HG03571 (cell line): ENCODE results near the gene ARID1B.
"Not testable (repeated sequence)": the region's sequence is repeated elsewhere in the genome, so short reads cannot be mapped to it uniquely, and the experiment has no call there.

Source experiments
- ATAC-seq: cut with Tn5 transposase; IDR thresholded peaks from one replicate; pipeline ENCODE4 v1.9.1; 2021; ENCODE audit not compliant: unreplicated experiment

ARID1B gene

GRCh38 chr6:157038610-157039009 lies 261.4 kb downstream of the ARID1B start:
- no peak for ATAC-seq

DNA sequence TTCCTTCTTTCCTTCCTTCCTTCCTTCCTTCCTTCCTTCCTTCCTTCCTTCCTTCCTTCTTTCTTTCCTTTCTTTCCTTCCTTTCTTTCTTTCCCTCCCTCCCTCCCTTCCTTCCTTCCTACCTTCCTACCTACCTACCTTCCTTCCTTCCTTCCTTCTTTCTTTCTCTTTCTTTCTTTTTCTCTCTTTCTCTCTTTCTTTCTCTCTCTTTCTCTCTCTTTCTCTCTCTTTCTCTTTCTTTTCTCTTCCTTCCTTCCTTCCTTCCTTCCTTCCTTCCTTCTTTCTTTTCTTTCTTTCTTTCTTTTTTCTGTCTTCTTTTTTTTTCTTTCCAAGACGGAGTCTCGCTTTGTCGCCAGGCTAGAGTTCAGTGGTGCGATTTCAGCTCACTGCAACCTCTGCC lies 262.5 kb downstream of the ARID1B start:
- not testable (repeated sequence) for ATAC-seq

DNA sequence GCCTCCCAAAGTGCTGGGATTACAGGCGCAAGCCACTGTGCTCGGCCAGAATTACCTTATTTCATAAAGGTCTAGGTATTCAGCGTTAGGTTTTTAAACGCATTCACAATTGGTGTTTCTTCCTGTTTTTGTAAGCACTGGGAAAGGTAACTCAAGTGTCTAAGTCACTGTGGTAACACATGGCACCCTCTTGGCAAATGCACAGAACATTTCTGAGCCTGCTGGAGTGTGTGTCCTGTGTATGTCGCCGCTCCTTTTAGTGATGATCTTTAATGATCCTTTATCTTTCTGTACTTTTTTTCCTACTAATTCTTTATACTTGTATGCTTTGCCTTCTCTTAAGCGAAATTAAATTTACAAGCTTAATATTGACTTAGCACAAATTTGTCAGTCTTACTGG lies 263.0 kb downstream of the ARID1B start:
- no peak for ATAC-seq

DNA sequence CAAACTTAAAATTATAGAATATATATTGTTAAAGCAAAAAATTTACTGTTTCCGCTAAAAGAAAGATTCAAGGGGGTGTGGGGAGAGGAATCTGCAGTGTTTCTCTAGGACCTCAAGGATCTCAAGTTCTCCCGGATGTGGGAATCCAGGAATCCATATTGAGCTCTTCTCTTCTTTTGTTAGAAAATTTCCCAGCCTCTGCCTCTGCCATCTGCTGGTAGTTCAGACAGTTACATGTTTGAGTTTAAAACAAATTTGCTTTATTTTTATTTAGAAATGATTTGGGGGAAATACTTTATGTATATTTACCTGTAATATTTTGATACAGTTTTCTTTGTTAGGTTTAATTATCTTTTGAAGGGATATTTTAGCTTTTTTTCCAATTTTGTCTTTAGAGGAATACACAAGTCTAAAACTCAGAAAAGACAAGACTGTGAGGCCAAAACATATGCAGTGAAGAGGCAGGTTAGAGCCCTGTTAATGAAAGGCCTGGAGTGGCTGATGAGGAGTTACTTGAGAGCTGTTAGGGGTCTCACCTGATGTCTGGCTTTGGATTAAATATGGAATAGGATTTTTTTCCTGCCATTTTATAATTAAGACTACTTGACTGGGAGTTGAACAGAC lies 268.8 kb downstream of the ARID1B start:
- no peak for ATAC-seq

DNA sequence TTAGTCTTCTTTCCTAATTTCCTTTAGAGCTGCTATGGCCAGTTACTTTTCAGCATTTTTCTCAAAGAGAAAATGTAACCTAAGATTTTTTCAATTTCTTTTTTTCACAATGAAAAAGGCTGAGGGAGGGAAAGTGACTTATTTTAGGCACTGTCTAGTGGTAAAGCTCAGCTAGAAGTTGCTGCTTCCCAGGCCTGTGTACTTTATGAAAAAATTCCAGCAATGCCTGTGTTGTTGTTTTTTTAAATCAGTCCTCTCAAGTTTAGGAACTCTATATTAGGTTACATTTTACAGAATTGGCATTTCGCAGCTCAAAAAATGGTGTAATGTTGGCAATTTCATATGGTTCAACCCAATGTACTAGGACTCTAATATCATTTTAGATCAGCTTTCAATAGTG lies 269.6 kb downstream of the ARID1B start:
- ATAC-seq: no peak

DNA sequence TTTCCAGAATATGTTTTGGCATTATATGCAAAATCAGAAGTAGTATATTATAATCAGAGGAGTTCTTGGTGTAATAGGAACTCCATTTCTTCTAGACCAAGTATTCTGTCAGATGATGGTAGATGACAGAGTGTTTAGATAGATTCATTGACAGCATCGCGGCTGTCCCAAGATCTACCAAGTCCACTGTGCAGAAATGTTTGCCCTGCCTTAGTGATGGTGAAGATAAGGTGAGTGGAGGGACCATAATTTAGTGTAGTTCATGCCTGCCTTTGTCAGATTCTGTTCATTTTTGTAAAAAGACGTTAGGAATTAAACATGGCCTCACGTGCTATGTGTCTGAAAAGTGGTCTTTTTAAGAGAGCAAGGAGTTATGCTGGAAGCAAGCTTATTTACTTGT lies 270.1 kb downstream of the ARID1B start:
- no peak for ATAC-seq

- ATAC-seq: no peak
Measured at GRCh38 chr6:157047951-157048350, 270.8 kb downstream of the ARID1B start.

GRCh38 chr6:157049133-157049532 lies 272.0 kb downstream of the ARID1B start:
- no peak for ATAC-seq

DNA sequence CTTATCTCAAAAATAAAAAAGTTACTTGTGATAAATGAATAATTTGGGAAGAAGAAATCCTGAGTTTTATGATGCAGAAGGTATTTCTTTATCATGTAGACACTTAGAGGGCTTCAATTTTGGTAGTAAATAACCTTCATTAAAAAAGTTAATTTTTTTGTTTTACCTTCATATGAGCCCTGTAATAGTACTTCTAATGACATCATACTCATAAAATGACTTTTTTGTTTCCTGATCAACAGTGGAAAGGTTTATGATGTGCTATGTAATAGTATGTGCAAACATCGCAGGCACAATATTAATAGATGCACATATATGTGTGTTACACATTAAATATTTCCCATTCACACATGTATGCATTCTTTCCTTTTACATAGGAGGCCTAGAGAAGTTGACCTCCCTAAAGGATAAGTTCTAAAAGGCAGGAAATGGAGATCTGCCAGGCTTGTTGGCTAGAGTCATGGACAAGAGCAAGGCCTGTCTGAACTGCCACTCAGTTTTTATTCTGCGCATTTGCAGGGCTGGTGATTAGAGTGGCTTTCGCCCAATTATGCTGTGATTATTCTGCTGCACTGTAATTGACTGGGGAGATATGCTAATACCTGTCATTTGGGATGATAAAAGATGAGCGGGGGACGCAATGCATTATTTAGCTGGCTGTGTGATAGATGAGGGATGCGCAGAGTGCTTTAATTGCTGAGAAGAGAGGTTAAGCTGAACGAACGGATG lies 273.5 kb downstream of the ARID1B start:
- no peak for ATAC-seq

- peak; percentile 63 for ATAC-seq
Measured at GRCh38 chr6:157054531-157054979, 277.4 kb downstream of the ARID1B start.

DNA sequence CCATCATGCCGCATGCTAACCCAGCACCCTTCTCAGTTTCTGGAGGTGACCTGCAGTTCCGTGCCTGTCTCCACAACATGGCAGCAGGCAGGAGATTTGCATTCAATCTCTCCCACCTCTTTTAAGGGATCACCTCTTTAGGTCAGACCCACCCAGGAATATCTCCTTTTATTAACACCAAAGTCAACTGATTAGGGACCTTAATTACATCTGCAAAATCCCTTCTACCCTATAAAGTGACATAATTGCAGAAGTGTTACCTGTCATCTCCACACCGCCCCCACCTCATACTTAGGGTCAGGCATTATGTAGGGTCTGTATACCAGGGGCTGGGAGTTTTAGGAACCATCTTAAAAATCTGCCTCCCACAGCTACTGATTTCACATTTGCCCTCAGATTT lies 278.7 kb downstream of the ARID1B start:
- ATAC-seq: no peak

- ATAC-seq: no peak
Measured at GRCh38 chr6:157056275-157056674, 279.1 kb downstream of the ARID1B start.

- no peak for ATAC-seq
Measured at GRCh38 chr6:157058574-157058973, 281.4 kb downstream of the ARID1B start.

DNA sequence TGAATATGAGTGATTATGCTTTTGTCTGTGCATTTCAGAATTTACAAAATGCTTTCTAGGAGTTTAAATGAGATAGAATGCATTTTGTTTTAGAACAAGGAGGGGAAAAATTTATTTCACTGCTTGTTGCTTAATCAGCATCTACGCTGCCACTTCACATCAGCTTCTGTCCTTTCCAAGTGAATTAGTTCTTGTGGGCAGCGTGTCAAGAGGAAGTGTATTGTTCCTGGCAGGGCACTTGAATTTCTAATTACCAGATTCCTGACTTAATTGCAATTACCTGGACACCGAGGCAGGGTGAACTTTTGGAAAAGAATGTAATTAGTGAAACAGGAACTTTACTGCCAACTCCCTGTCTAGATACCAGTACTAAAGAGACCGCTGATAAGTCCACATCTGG lies 282.6 kb downstream of the ARID1B start:
- ATAC-seq: no peak

DNA sequence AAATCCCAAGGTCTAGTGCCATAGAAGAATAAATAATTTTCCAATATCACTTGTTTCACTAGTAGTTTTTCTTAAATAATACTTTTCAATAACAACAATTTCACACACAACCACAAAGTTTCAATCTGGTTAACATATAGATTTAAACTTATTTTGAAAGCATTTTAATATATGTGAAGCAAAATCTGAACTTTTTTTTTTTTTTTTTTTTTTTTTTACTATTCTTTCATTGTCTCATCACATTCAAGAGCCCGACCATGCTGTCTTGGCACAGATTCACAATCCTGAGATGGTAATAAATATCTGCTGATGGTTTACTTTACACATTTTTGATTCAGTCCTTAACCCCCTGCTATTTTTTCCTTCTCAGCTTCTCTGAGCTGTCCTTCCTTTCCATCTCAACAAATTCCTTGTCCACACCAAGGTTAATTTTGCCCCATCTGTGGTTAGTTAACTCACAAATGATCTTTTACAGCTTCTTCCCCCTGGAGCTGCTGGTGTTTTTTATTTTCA lies 283.3 kb downstream of the ARID1B start:
- ATAC-seq: no peak

GRCh38 chr6:157061770-157062594 lies 284.8 kb downstream of the ARID1B start:
- no peak for ATAC-seq

DNA sequence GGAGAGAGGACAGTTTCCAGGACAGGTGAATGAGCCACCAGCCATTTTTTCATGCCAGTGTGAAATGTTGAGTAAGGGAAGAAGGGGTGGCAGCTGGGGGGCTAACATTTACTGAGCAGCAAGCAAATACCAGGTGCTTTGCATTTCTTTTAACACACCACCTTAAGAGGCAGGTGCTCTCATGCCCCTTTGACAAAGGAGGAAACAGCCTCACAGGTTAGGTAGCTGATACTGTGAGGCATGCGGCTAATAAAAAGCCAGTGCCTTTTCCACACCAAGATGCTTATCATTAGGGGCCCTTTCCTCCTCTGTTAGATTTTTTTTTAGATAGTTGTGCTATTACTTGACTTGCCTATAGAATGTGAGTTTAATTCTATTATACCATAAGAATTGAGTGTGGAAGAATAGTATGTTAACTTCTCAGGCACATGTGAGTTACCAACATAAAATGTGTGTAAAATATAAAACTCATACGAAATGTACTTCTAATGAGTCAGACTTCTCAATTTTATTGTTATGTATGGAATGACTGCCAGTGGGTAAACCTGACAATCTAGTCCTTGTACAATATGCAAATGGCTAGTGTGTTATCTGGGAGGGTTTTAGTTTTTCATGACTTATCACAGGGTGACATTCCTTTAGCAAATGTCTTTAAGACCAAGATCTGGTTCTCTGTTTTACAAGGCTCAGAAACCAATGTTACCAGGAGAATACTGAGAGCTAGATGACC lies 286.2 kb downstream of the ARID1B start:
- ATAC-seq: no peak

DNA sequence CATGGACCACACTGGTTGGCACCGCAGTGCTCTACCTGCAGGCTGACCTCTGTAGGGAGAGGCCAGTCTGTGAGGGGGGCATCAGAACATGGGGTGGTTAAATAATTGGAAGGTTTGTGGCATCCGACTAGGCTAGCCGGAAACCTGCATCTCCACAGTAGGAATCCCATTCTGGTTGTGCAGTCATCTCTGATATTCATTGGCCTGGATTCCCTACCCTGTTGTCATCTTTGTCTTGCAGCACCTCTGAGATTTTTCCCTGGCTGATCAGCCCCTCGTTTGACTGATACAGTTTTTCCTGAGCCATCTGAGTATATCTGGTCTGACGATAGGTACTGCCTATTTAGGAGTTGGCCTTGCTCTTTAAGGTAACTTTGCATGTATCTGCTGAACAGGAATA lies 286.7 kb downstream of the ARID1B start:
- no peak for ATAC-seq

GRCh38 chr6:157064502-157064901 lies 287.3 kb downstream of the ARID1B start:
- no peak for ATAC-seq

- ATAC-seq: no peak
Measured at GRCh38 chr6:157065366-157065765, 288.2 kb downstream of the ARID1B start.
